HG02870 (cell line): ENCODE data around the gene AJM1.

Source experiments
- ATAC-seq: cut with Tn5 transposase; IDR thresholded peaks from one replicate; pipeline ENCODE4 v1.9.1; 2021; ENCODE audit warnings: mild to moderate bottlenecking, moderate library complexity; ENCODE audit not compliant: unreplicated experiment

AJM1 gene

DNA sequence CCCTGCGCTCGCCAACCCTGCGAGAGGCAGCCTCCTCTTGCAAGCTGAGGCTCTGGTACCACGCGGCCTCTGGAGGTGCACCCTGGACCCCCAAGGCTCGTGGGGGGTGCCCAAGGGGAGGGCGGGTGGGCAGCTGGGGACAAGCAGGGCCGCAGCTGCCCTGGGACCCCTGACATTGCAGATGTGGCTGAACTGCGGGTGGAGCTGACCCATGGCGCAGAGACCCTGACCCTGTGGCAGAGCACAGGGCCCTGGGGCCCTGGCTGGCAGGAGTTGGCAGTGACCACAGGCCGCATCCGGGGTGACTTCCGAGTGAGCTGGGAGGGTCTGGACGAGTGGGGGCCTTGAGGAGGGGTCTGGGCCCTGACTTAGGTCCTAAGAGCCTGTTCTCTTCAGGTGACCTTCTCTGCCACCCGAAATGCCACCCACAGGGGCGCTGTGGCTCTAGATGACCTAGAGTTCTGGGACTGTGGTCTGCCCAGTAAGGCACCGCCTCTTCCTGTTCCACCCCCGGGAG lies 11.4 kb downstream of the AJM1 start:
- ATAC-seq: no peak

DNA sequence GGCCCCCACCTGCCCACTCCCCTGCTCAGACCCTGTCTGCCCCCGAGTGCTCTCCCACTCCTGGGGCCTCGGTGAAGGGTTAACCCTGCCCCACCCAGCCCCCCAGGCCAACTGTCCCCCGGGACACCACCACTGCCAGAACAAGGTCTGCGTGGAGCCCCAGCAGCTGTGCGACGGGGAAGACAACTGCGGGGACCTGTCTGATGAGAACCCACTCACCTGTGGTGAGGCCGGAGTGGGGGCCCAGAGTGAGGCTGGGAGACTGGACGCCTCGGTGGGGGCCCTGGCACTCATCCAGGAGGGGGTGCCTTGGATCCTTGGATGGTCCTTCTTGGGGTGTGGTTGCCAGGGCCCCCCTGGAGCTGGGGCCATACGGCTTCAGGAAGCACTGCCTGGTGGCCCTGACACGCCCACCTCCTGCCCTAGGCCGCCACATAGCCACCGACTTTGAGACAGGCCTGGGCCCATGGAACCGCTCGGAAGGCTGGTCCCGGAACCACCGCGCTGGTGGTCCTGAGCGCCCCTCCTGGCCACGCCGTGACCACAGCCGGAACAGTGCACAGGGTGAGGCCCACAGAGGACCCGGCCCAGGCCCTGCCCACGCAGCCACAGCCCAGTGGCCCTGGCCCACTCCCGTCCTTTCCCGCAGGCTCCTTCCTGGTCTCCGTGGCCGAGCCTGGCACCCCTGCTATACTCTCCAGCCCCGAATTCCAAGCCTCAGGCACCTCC lies 12.0 kb downstream of the AJM1 start:
- no peak for ATAC-seq

DNA sequence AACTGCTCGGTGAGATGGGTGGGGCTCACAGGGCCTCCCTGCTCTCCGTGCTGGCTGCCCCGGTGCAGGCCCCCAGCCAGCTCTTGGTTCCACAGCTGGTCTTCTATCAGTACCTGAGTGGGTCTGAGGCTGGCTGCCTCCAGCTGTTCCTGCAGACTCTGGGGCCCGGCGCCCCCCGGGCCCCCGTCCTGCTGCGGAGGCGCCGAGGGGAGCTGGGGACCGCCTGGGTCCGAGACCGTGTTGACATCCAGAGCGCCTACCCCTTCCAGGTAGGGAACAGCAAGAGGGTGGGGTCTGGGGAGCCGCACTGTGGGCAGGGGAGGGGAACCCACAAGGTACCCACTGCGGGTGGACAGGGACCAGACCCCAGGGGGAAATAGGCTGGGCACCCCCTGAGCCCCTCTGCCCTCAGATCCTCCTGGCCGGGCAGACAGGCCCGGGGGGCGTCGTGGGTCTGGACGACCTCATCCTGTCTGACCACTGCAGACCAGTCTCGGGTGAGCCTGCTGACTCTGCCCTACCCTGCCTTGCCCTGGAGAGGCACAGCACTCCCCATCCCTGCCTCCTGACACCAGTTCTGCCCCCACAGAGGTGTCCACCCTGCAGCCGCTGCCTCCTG lies 12.7 kb downstream of the AJM1 start:
- no peak for ATAC-seq

DNA sequence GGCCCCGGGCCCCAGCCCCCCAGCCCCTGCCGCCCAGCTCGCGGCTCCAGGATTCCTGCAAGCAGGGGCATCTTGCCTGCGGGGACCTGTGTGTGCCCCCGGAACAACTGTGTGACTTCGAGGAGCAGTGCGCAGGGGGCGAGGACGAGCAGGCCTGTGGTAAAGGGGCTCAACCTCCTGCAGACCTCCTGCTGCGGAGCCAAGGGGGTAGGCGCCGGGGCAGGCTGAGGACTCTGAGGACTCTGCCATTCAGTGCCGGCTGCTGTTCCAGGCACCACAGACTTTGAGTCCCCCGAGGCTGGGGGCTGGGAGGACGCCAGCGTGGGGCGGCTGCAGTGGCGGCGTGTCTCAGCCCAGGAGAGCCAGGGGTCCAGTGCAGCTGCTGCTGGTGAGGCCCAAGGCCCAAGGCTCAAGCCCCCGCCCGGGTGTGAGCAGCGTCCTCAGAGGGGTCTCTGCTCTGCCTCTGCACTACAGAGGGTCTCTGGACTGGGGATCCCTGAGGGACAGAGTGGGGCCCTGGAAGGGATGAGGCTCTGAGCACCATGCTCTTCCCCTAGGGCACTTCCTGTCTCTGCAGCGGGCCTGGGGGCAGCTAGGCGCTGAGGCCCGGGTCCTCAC lies 13.3 kb downstream of the AJM1 start:
- no peak for ATAC-seq

DNA sequence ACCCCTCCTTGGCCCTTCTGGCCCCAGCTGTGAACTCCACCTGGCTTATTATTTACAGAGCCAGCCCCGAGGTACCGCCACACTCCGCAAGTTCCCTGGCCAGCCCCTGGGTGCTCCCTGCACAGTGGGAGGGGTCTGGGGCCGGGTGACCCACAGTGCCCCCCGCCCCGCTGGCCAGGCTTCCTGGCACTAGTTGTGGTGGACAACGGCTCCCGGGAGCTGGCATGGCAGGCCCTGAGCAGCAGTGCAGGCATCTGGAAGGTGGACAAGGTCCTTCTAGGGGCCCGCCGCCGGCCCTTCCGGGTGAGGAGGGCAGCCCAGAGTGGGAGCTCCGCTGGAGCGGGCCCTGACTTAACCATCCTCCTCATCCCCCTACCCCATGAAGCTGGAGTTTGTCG lies 13.8 kb downstream of the AJM1 start:
- ATAC-seq: no peak

DNA sequence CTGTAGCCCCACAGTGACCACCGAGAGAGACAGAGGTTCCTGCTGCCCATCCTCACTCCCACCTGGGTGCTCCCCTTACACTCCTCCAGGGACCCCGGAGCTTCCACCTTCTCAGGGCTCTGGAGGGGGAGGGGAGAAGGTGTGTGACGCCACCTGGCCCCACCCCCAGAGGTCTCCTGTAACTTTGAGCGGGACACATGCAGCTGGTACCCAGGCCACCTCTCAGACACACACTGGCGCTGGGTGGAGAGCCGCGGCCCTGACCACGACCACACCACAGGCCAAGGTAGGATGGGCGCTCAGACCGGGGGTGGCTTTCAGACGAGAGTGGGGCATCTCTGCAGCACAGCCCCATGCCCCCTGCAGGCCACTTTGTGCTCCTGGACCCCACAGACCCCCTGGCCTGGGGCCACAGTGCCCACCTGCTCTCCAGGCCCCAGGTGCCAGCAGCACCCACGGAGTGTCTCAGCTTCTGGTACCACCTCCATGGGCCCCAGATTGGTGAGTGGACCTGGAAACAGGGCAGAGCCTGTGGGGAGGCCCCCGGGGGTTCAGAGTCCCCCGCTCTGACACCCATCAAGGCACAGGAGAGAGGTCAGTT lies 14.4 kb downstream of the AJM1 start:
- no peak for ATAC-seq

DNA sequence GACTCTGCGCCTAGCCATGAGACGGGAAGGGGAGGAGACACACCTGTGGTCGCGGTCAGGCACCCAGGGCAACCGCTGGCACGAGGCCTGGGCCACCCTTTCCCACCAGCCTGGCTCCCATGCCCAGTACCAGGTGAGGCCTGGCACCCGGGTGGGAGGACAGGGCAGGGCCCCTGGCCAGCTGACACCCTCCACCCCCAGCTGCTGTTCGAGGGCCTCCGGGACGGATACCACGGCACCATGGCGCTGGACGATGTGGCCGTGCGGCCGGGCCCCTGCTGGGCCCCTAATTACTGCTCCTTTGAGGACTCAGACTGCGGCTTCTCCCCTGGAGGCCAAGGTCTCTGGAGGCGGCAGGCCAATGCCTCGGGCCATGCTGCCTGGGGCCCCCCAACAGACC lies 14.9 kb downstream of the AJM1 start:
- ATAC-seq: no peak

DNA sequence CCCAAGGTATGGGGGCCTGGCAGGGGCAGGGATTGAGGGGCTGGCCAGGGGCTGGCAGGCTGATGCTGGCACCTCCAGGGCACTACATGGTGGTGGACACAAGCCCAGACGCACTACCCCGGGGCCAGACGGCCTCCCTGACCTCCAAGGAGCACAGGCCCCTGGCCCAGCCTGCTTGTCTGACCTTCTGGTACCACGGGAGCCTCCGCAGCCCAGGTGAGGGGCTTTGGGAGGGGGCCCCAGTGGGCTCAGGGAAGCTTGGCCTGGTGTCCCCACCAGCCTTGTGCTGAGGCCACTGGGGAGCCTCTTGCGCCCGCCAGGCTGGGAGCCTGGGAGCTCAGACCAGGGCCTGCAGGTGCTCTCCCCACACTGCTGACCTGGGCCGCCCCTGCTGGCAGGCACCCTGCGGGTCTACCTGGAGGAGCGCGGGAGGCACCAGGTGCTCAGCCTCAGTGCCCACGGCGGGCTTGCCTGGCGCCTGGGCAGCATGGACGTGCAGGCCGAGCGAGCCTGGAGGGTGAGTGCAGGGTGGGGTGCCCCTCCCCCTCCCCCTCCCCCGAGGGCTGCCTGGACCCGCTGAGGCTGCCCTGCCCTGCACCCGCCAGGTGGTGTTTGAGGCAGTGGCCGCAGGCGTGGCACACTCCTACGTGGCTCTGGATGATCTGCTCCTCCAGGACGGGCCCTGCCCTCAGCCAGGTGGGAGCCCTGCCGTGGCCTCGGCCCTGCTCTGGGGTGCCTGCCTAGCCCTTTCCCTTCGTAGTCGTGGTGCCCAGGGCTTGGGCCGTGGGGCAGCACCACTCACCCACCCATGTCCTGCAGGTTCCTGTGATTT lies 15.5 kb downstream of the AJM1 start:
- ATAC-seq: no peak

DNA sequence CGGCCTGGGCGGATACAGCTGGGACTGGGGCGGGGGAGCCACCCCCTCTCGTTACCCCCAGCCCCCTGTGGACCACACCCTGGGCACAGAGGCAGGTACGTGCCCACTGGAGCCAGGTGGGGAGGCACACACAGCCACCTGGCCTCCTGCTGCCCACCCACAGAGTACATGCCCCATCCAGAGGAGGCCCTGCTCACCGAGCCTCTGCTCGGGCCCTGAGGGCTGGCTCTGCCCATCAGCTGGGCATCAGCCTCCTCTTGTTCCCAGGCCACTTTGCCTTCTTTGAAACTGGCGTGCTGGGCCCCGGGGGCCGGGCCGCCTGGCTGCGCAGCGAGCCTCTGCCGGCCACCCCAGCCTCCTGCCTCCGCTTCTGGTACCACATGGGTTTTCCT lies 16.2 kb downstream of the AJM1 start:
- ATAC-seq: no peak

DNA sequence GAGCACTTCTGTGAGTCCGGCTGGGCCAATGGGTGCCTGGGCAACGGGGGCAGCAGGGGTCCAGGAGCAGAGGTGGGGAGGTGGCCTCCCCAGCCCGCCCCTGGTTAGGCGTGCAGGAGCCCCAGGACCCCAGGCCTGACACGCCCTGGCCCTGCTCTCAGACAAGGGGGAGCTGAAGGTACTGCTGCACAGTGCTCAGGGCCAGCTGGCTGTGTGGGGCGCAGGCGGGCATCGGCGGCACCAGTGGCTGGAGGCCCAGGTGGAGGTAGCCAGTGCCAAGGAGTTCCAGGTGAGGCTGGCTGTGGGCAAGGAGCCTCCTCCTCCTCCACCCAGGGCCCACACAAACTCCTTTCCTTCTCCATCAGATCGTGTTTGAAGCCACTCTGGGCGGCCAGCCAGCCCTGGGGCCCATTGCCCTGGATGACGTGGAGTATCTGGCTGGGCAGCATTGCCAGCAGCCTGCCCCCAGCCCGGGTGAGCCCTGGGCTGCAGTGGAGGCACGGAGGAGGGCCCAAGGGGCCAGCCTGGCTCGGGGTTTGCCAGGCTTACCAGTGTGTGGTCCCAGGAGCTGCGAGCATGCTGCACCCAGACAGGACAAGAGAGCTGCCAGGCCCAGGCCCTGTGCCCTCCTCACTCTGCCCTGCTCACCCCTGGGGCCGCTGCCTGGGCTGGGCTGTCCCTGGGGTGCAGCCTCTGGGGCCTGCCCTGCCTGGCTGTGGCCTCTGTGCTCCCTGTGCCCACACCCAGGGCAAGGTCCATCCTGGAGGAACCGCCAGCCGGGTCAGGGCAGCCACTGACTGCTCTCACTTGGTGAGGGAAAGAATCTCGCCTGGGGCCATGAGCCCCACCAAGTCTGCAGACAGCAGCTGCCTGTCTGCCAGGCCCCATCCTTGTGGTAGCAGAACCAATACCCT lies 16.8 kb downstream of the AJM1 start:
- ATAC-seq: no peak

DNA sequence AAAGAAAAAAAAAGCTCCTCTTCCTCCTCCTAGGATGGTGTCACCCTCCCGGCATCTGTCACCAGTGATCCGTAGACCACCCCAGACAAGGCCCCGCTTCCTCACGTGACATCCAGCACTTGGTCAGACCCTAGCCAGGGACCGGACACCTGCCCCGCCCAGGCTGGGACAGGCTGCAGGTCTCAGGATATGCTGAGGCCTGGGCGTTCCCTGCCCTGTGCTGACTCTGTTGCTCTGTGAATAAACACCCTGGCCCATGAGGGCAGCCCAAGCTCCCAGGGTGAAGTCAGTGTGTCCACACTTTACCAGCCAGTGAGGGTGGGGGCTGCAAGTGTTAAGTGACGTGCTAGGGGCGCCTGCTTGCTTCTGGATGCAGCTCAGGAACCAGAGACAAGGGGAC lies 18.3 kb downstream of the AJM1 start:
- ATAC-seq: no peak

DNA sequence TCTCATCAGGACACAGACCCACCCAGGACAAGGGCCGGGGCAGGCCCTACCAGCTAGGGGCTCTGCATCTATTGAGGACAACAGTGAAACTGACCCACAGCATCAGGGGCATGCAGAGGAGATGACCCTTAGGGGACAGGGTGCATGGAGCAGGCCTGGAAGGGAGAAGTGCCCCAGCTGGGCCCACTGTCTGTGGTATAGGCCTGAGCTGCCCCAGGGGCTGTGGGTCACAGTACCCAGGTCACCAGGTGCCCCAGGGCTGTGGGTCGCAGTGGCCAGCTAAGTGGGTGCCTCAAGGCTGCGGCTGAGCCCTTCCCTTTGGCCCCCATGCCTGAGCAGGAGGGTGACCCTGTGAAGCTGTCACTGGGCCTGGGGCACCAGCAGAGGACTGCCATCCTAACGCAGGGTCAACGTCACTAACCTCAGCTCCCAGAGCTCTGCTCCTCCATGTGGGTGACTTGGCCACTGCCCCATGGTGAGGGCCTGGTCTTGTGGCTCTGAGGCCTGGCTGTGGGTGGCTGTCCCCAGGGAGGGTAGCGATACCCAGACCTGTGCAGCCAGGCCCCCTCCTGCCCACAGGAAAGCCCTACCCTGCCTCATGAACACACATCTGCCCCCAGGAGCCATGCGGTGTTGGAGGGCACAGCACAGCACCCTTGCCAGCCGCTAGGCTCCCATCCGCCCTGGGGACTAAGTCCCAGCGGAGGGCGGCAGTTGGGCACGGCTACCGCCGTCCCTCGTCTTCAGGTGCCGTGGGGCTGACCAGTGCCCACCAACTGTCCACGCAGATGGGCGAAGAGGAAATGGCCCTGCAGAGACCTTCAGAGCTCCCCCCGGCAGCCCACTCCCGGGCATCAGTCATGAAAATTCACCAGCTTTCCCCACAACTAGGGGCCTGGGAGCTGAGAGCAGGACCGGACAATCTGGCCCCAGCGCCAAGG lies 18.9 kb downstream of the AJM1 start:
- ATAC-seq: no peak

DNA sequence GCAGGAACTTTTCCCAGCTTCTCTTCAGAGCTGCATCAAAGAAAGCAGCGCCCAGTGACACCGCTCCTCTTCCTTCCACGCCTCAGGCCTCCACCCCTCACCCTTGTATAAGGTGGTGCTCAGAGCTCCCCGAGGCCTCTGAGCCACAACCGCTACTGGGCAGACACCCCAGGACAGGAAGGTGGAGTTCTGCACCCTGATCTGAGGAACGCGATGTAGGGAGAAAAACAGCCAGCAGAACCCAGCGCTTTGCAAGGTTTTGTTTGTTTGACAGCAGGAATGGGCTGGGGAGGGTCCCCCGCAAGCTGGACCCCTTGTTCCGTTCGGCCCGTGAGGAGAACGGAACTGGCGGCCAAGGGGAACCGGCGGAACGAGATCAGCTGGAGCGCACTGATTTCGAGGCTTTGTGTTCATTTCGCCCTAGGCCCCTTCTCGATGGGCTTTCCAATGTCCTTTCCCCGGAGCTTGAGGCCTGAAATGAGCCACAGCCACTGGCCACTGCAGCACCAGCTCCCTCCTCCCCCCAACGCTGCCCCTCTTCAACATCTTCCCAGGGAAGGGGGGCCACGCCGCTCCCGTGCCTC lies 19.7 kb downstream of the AJM1 start:
- no peak for ATAC-seq

DNA sequence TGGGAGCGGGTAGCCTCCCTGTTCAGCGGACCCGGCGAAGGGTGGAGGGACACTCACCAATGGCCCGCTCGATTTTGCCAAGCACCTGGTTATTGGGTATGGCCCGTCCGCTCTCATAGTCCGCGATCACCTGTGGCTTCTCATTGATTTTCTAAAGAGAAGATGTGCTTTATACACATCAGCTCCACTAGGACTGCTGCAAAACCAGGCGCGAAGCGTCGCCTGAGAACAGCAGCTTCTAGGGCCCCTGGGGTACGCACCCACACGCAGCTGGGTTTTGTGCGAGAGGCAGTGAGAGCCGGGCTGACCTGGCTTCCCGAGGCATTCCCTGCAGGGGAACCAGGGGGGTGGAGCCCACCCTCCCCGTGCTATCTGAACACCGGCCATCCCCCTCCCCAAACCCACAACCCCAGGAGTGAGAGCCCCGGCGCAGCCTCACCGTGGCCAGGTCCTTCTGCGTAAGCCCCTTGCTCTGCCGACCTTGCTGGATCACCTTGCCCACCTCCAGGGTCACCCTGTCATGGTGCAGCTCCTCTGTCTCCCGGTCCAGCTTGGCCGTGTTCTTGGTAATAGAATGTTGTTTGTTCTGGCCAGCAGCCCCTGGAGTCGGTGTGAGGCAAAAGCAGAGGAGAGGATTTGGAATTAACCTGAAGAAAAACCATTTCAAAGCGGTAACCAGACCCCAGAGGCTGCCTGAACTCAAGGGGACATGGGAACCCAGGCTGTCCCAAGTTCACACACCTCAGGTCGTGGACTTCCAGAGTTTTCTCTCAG lies 20.8 kb downstream of the AJM1 start:
- no peak for ATAC-seq

DNA sequence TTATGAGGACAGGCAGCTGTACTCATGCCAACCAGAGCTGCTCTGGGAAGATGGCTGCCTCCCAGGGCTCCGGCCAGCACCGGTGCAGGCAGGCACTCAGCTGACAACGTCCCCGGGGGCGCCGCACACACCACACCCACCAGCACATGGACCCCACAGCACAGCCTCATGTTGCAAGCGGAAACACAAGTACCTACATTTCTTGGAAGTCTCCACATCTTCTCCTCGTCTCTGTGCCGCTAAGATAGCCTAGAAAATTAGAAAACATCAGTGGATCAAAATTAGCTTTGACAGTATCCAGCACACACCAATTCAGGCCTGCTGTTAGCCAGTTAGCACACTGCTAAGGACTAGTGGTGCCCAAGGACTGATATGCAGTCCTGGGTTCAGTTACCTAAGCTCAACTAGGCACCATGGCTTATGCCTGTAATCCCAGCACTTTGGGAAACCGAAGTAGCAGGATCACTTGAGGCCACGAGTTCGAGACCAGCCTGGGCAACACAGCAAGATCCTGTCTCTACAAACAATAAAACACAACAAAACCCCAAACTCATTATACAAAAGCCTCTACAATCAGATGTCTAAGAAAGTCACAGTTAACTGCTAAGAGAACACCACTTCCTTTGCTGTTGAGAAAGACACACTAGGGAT lies 21.5 kb downstream of the AJM1 start:
- no peak for ATAC-seq

DNA sequence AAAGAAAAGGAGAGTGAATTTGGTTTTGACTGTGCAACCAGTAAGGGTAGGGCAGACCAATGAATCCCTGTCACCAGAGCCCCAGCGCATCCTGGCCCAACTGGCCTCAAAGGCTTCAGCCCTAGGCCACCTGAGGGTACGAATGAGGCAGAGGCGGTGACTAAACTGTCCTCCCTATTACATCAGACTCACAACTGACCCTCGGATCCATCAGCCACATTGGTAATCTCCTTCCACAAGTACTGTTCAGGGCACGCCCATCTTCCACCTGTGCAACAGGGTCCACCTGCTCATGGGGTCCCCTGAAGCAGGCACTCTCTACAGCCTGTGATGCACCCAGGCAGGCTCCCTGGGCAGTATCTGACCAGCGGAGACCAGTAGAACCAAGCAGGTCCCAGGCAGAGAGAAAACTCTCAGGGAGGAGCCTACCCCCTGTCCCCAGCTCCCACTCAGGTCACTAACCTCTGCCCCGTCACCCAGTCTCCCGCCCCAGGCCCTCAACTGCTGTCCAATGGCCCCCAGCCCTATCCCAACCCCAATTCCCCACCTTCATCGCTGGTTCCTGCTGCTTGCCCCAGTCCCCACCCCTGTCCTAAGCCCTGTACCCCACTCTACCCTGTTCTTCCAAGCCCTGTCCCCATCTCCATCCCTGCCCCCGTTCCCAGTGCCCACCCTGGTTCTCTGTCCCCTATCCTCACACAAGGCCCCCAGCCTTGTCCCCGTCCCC lies 22.9 kb downstream of the AJM1 start:
- ATAC-seq: no peak

DNA sequence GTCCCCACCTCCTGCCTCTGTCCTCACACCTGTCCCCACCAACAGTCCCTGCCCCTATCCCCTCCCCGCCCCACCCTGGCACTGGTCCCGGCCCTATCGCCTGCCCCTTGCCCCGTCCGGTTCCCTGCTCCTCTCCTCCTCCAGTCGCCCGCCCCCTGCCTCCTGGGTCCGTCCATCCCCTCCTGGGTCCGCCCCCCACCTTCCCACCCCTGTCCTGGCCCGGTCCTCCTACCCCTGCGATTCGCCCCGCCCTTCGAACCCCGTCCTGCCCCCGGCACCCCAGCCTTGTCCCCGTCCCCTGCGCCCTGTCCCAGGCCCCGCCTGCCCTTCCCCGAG lies 23.5 kb downstream of the AJM1 start:
- no peak for ATAC-seq
